ENCODE data around the gene ADAMTSL5.

DNA sequence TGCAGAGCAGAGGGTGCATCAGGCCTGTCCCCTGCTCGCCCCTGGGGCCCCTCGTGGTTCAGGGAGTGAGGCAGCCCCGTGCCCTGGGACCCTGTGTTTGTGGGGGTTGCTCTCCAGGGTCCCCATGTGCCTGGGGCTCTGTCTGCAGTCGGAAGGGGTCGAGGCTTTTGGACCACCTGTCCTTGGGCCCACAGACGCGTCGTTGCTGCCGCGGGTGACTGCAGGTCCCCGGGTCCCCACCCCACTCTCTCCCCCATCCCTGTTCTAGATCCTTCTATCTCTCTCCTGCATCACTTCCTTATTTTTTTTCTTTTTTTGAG is 24.6 kb downstream of the ADAMTSL5 start:
- no peak for TF ChIP-seq CTCF (IDR thresholded peaks at IDR 0.05 in 8 of 11, conservative IDR thresholded peaks at IDR 0.05 in 3 of 11)
- no peak for TF ChIP-seq POLR2A (IDR thresholded peaks at IDR 0.05)
- TF ChIP-seq POLR2AphosphoS5 (IDR thresholded peaks at IDR 0.05): no peak

Data from spleen (tissue), 7 donors.